Measurements from ENCODE around the gene SORCS1.

GRCh38 chr10:107083388-107084009 is 81.0 kb downstream of the SORCS1 start:
- TF ChIP-seq CTCF (IDR thresholded peaks at IDR 0.05; ENCODE audit: low read length): no peak
- TF ChIP-seq EZH2 (IDR thresholded peaks at IDR 0.05; ENCODE audit: borderline replicate concordance, low read length): no peak
